Natural killer cell (primary cell): Measurements from ENCODE around the gene ACAT2. TPM values are rescaled to one million over a fixed set of nuclear protein-coding genes. Genes with fewer than 3 reads are reported as not detected.

Experiments used
- ATAC-seq, 3 donors: fragments of 150-1000 bp in 2 of 3; fragments of 200-7000 bp in 1 of 3; cut with Tn5 transposase; 1 replicate in 1 of 3; 2 replicates in 2 of 3; pipeline ENCODE4 v1.10.0; 2021; ENCODE audit warnings: mild to moderate bottlenecking in 2 of 3, moderate library complexity in 2 of 3
- DNase-seq, 2 donors: peaks; one replicate each; pipeline versions ENCODE4 v3.0.0 to v3.0.0-alpha.2; 2013 to 2021; ENCODE audit warnings: mixed read lengths in 1 of 2
- H3K27ac ChIP-seq: one replicate; pipeline ENCODE4 v1.5.1; 2013; ENCODE audit warnings: mild to moderate bottlenecking, low read length
- H3K27me3 ChIP-seq: one replicate; pipeline ENCODE4 v1.6.1; 2013; ENCODE audit warnings: low read length; ENCODE audit not compliant: control insufficient read depth, insufficient read depth
- H3K36me3 ChIP-seq: one replicate; pipeline ENCODE4 v1.6.1; 2013; ENCODE audit warnings: low read length; ENCODE audit not compliant: control insufficient read depth, insufficient read depth
- H3K4me1 ChIP-seq: one replicate; pipeline ENCODE4 v1.6.1; 2013; ENCODE audit warnings: low read length; ENCODE audit not compliant: control insufficient read depth, insufficient read depth
- H3K4me3 ChIP-seq: one replicate; pipeline ENCODE4 v1.5.1; 2013; ENCODE audit warnings: low read length
- H3K9me3 ChIP-seq: one replicate; pipeline ENCODE4 v1.6.1; 2013; ENCODE audit warnings: low read length; ENCODE audit not compliant: control insufficient read depth, insufficient read depth
- H3K27ac Mint-ChIP-seq, 2 donors: one replicate each; pipeline ENCODE4 v1.8.0; 2022; ENCODE audit warnings: mild to moderate bottlenecking in 2 of 2, mixed read lengths in 2 of 2, moderate library complexity in 1 of 2
- H3K27me3 Mint-ChIP-seq, 2 donors: one replicate each; pipeline ENCODE4 v1.8.0; 2022; ENCODE audit warnings: low read depth in 2 of 2, mixed read lengths in 2 of 2
- H3K36me3 Mint-ChIP-seq: one replicate; pipeline ENCODE4 v1.8.0; 2022; ENCODE audit warnings: mixed read lengths
- H3K4me1 Mint-ChIP-seq, 2 donors: one replicate each; pipeline ENCODE4 v1.8.0; 2022; ENCODE audit warnings: mixed read lengths in 2 of 2
- H3K4me3 Mint-ChIP-seq: one replicate; pipeline ENCODE4 v1.8.0; 2022; ENCODE audit warnings: mild to moderate bottlenecking, moderate library complexity, mixed read lengths
- H3K9me3 Mint-ChIP-seq, 2 donors: one replicate each; pipeline ENCODE4 v1.8.0; 2022; ENCODE audit warnings: mixed read lengths in 2 of 2
- CTCF ChIP-seq: fragments of 200-600 bp; IDR thresholded peaks from one replicate; pipeline ENCODE4 v1.8.0; 2022; ENCODE audit warnings: antibody characterized with exemption
- WGBS: methylation state at CpG from one replicate; pipeline ENCODE4 v1.1.7; 2013; ENCODE audit warnings: missing lambda C conversion rate; ENCODE audit not compliant: insufficient coverage; 5-methylcytosine and 5-hydroxymethylcytosine counted together
- intact Hi-C: fragments of 100-400 bp; cut with micrococcal nuclease; formaldehyde crosslinking; loops from one replicate; pipeline ENCODE4 v1.14.2; 2022
- total RNA-seq, 4 donors: library from RNA; stranded (reverse); fragments of 120-200 nt in 1 of 4; gene quantifications; one replicate each; pipeline versions ENCODE4 v1.2.3 to v1.2.4, GENCODE V29; 2013 to 2022

Gene ACAT2
- total RNA-seq, 3 donors from 2014 or later (not counting 1 experiment from before 2014, with no cell fraction given) = 21.7 to 31.7 (median 26.5) TPM

- Histone ChIP-seq H3K27ac (no peak overlapping the region), H3K27me3 (no peaks in the 10 kb centered on the region), H3K4me1 (peaks cover 4% of the 10 kb centered on the region), H3K4me3 (no peak overlapping the region), H3K36me3 (peaks cover 53% of the 10 kb centered on the region), H3K9me3 (no peaks in the 10 kb centered on the region)
- intact Hi-C loops = no loop called here
- no peaks in the 10 kb centered on the region for H3K9me3 Mint-ChIP-seq
- peaks cover 7 to 9% of the 10 kb centered on the region in 2 donors for H3K4me1 Mint-ChIP-seq
- TF ChIP-seq CTCF = no peak
- ATAC-seq (no peak), DNase-seq (no peak)
- peaks cover 23% of the 10 kb centered on the region for H3K36me3 Mint-ChIP-seq
- H3K27ac Mint-ChIP-seq = peak overlapping the region in 1 of 2 donors; percentile 7
- WGBS = no CpG with 5 or more reads among the region's 1 CpG
- H3K27me3 Mint-ChIP-seq = no peaks in the 10 kb centered on the region
- no peak overlapping the region for H3K4me3 Mint-ChIP-seq
Measured at GRCh38 chr6:159797554-159797953, 35.7 kb downstream of the ACAT2 start.

- no peak for ATAC-seq
- Mint-ChIP-seq H3K27me3 (no peaks in the 10 kb centered on the region), H3K4me3 (no peak within 1 kb of the TSS), H3K36me3 (peaks cover 17% of the 10 kb centered on the region), H3K27ac (no peak within 1 kb of the TSS), H3K4me1 (no peaks in the 10 kb centered on the region), H3K9me3 (no peaks in the 10 kb centered on the region)
- Histone ChIP-seq H3K36me3 (peaks cover 38% of the 10 kb centered on the region), H3K27me3 (no peaks in the 10 kb centered on the region), H3K4me3 (no peak within 1 kb of the TSS), H3K9me3 (no peaks in the 10 kb centered on the region), H3K27ac (no peak within 1 kb of the TSS), H3K4me1 (no peaks in the 10 kb centered on the region)
- intact Hi-C loops = no loop called here
- no peak for TF ChIP-seq CTCF
- DNase-seq = no peak
- WGBS = 96% methylated on average over 50 of the region's 50 CpGs
Measured at GRCh38 chr6:159800141-159800865, 38.5 kb downstream of the ACAT2 start, which contains the start of gene PNLDC1. TSS of gene PNLDC1 (plus strand) at chr6:159800276. CDS start at chr6:159800308, 32 bp downstream.

- Mint-ChIP-seq H3K36me3 (peaks cover 17% of the 10 kb centered on the region), H3K4me3 (no peak overlapping the region), H3K4me1 (no peaks in the 10 kb centered on the region), H3K27me3 (no peaks in the 10 kb centered on the region), H3K9me3 (no peaks in the 10 kb centered on the region), H3K27ac (no peak overlapping the region)
- Histone ChIP-seq H3K4me3 (no peak overlapping the region), H3K27ac (no peak overlapping the region), H3K9me3 (no peaks in the 10 kb centered on the region), H3K4me1 (no peaks in the 10 kb centered on the region), H3K36me3 (peaks cover 28% of the 10 kb centered on the region), H3K27me3 (no peaks in the 10 kb centered on the region)
- DNase-seq (no peak), ATAC-seq (no peak)
- TF ChIP-seq CTCF = no peak
- WGBS = 97% methylated on average over 8 of the region's 8 CpGs
- intact Hi-C loops = no loop called here
Measured at GRCh38 chr6:159801935-159802334, 40.1 kb downstream of the ACAT2 start.

GRCh38 chr6:159804504-159804903 lies 42.7 kb downstream of the ACAT2 start:
- no peaks in the 10 kb centered on the region for H3K4me1 Mint-ChIP-seq
- TF ChIP-seq CTCF = no peak
- no peak for DNase-seq
- Histone ChIP-seq H3K27me3 (no peaks in the 10 kb centered on the region), H3K9me3 (no peaks in the 10 kb centered on the region), H3K4me1 (no peaks in the 10 kb centered on the region), H3K27ac (no peak overlapping the region), H3K36me3 (peaks cover 3% of the 10 kb centered on the region), H3K4me3 (no peak overlapping the region)
- H3K36me3 Mint-ChIP-seq = no peaks in the 10 kb centered on the region
- ATAC-seq = no peak
- H3K4me3 Mint-ChIP-seq = no peak overlapping the region
- 95% methylated on average over 9 of the region's 10 CpGs for WGBS
- H3K9me3 Mint-ChIP-seq = no peaks in the 10 kb centered on the region
- no peak overlapping the region for H3K27ac Mint-ChIP-seq
- intact Hi-C loops = no loop called here
- no peaks in the 10 kb centered on the region for H3K27me3 Mint-ChIP-seq
